DOHH2 (cell line): ENCODE results near the gene SULF2.

Experiments used
- EZH2phosphoT487 ChIP-seq: fragments of 200-600 bp; sonication (generic); IDR thresholded peaks from 2 replicates; pipeline ENCODE4 v1.6.1; 2017; ENCODE audit warnings: borderline replicate concordance, mild to moderate bottlenecking, antibody characterized with exemption, low read length, moderate library complexity, mixed read lengths
- TF ChIP-seq, protein P1 (sequence below): fragments of 200-600 bp; sonication (generic); IDR thresholded peaks from one replicate; pipeline ENCODE4 v1.5.1; 2014; ENCODE audit warnings: antibody characterized with exemption, mild to moderate bottlenecking, low read depth, low read length; ENCODE audit not compliant: poor library complexity, severe bottlenecking

GRCh38 chr20:47672886-47673670, 112.2 kb downstream of the SULF2 start:
- TF ChIP-seq, protein P1, sequence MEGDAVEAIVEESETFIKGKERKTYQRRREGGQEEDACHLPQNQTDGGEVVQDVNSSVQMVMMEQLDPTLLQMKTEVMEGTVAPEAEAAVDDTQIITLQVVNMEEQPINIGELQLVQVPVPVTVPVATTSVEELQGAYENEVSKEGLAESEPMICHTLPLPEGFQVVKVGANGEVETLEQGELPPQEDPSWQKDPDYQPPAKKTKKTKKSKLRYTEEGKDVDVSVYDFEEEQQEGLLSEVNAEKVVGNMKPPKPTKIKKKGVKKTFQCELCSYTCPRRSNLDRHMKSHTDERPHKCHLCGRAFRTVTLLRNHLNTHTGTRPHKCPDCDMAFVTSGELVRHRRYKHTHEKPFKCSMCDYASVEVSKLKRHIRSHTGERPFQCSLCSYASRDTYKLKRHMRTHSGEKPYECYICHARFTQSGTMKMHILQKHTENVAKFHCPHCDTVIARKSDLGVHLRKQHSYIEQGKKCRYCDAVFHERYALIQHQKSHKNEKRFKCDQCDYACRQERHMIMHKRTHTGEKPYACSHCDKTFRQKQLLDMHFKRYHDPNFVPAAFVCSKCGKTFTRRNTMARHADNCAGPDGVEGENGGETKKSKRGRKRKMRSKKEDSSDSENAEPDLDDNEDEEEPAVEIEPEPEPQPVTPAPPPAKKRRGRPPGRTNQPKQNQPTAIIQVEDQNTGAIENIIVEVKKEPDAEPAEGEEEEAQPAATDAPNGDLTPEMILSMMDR, result no peak
- no peak for TF ChIP-seq EZH2phosphoT487
